WTC11 (cell line): ENCODE results near the gene P2RX2. TPM values are rescaled to one million over a fixed set of nuclear protein-coding genes. Genes with fewer than 3 reads are reported as not detected.

ENCODE experiments used
- ATAC-seq: fragments of 200-7000 bp; cut with Tn5 transposase; 2 replicates; pipeline ENCODE4 v1.10.0; 2021; ENCODE audit warnings: mild to moderate bottlenecking, moderate library complexity
- CTCF ChIA-PET: fragments of 300-600 bp; sonication (Branson Sonifier 250); formaldehyde crosslinking; loops from one replicate; lab custom pipeline; 2021; ENCODE audit warnings: antibody characterized with exemption; lab: Charles Lee
- POLR2A ChIA-PET: fragments of 350-600 bp; sonication (Branson Sonifier 250); formaldehyde crosslinking; loops from one replicate; lab custom pipeline; 2021; ENCODE audit warnings: antibody characterized with exemption; lab: Charles Lee
- DNase-seq: peaks from one replicate; pipeline ENCODE4 v3.0.0; 2021; ENCODE audit warnings: low spot score
- H3K27ac Mint-ChIP-seq: 2 replicates; pipeline ENCODE4 v1.8.0; 2021; ENCODE audit warnings: mixed read lengths
- H3K27me3 Mint-ChIP-seq: 2 replicates; pipeline ENCODE4 v1.8.0; 2021; ENCODE audit warnings: low read depth, mild to moderate bottlenecking, moderate library complexity, mixed read lengths
- H3K36me3 Mint-ChIP-seq: 2 replicates; pipeline ENCODE4 v1.8.0; 2021; ENCODE audit warnings: mixed read lengths
- H3K4me1 Mint-ChIP-seq: 2 replicates; pipeline ENCODE4 v1.8.0; 2022; ENCODE audit warnings: mixed read lengths
- H3K4me3 Mint-ChIP-seq: 2 replicates; pipeline ENCODE4 v1.8.0; 2021; ENCODE audit warnings: mild to moderate bottlenecking, moderate library complexity, mixed read lengths
- H3K9me3 Mint-ChIP-seq: 2 replicates; pipeline ENCODE4 v1.8.0; 2021; ENCODE audit warnings: mixed read lengths
- ATF3 ChIP-seq: sonication (generic); formaldehyde crosslinking; conservative IDR thresholded peaks from 2 replicates; pipeline ENCODE4 v1.8.1; 2022; ENCODE audit warnings: mild to moderate bottlenecking, missing genetic modification reagents
- E2F4 ChIP-seq: sonication (generic); formaldehyde crosslinking; IDR thresholded peaks from 2 replicates; pipeline ENCODE4 v1.8.1; 2022; ENCODE audit warnings: low read depth, mild to moderate bottlenecking, moderate library complexity, missing genetic modification reagents, borderline replicate concordance
- ELF4 ChIP-seq: sonication (generic); formaldehyde crosslinking; IDR thresholded peaks from 2 replicates; pipeline ENCODE4 v1.8.1; 2022; ENCODE audit warnings: low read depth, mild to moderate bottlenecking, moderate library complexity, missing genetic modification reagents
- FOXK1 ChIP-seq: sonication (generic); formaldehyde crosslinking; IDR thresholded peaks from 2 replicates; pipeline ENCODE4 v1.8.0; 2022; ENCODE audit warnings: mild to moderate bottlenecking, moderate library complexity, missing genetic modification reagents
- FOXP4 ChIP-seq: sonication (generic); formaldehyde crosslinking; IDR thresholded peaks from 2 replicates; pipeline ENCODE4 v1.8.0; 2022; ENCODE audit warnings: mild to moderate bottlenecking, missing genetic modification reagents
- GTF2I ChIP-seq: fragments of 250-450 bp; sonication (Bioruptor Pico); conservative IDR thresholded peaks from 2 replicates; pipeline ENCODE4 v1.4.0; 2021; ENCODE audit warnings: mild to moderate bottlenecking
- KAT7 ChIP-seq: sonication (generic); formaldehyde crosslinking; IDR thresholded peaks from 2 replicates; pipeline ENCODE4 v1.8.1; 2023; ENCODE audit warnings: missing genetic modification reagents, mild to moderate bottlenecking, borderline replicate concordance
- MXD4 ChIP-seq: fragments of 250-450 bp; sonication (Bioruptor Pico); IDR thresholded peaks from 2 replicates; pipeline ENCODE4 v1.8.0; 2021; ENCODE audit warnings: mild to moderate bottlenecking, moderate library complexity, borderline replicate concordance
- MYBL2 ChIP-seq: sonication (generic); formaldehyde crosslinking; IDR thresholded peaks from 2 replicates; pipeline ENCODE4 v1.8.1; 2023; ENCODE audit warnings: mild to moderate bottlenecking, moderate library complexity, missing genetic modification reagents
- NR2C2 ChIP-seq: sonication (generic); formaldehyde crosslinking; IDR thresholded peaks from 2 replicates; pipeline ENCODE4 v1.8.0; 2022; ENCODE audit warnings: mild to moderate bottlenecking, missing genetic modification reagents
- NR3C1 ChIP-seq: sonication (generic); formaldehyde crosslinking; conservative IDR thresholded peaks from 2 replicates; pipeline ENCODE4 v1.8.1; 2023; ENCODE audit warnings: low read depth, mild to moderate bottlenecking, missing genetic modification reagents
- PRRX2 ChIP-seq: fragments of 250-450 bp; sonication (Bioruptor Pico); IDR thresholded peaks from 2 replicates; pipeline ENCODE4 v1.8.0; 2021; ENCODE audit warnings: mild to moderate bottlenecking
- SOX15 ChIP-seq: fragments of 250-450 bp; sonication (Bioruptor Pico); IDR thresholded peaks from 2 replicates; pipeline ENCODE4 v1.9.0; 2021; ENCODE audit warnings: mild to moderate bottlenecking
- ZMAT4 ChIP-seq: fragments of 250-450 bp; sonication (Bioruptor Pico); IDR thresholded peaks from 2 replicates; pipeline ENCODE4 v1.9.0; 2021; ENCODE audit warnings: mild to moderate bottlenecking
- ZNF232 ChIP-seq: sonication (generic); formaldehyde crosslinking; IDR thresholded peaks from 2 replicates; pipeline ENCODE4 v1.8.0; 2022; ENCODE audit warnings: mild to moderate bottlenecking, missing genetic modification reagents
- ZNF396 ChIP-seq: fragments of 250-450 bp; sonication (Bioruptor Pico); IDR thresholded peaks from 2 replicates; pipeline ENCODE4 v1.8.0; 2021; ENCODE audit warnings: mild to moderate bottlenecking, moderate library complexity, borderline replicate concordance
- ZNF423 ChIP-seq: fragments of 250-450 bp; sonication (Bioruptor Pico); IDR thresholded peaks from 2 replicates; pipeline ENCODE4 v2.1.2; 2022; ENCODE audit warnings: mild to moderate bottlenecking, moderate library complexity
- ZNF425 ChIP-seq: fragments of 250-450 bp; sonication (Bioruptor Pico); conservative IDR thresholded peaks from 2 replicates; pipeline ENCODE4 v1.9.0; 2021; ENCODE audit warnings: mild to moderate bottlenecking
- total RNA-seq: library from RNA; stranded (reverse); gene quantifications from 3 replicates; pipeline ENCODE4 v1.2.3, GENCODE V29; 2021

Gene P2RX2
- total RNA-seq, 1 experiment from 2014 or later = 2.1 TPM

GRCh38 chr12:132624186-132624855 lies 5.7 kb downstream of the P2RX2 start:
- ChIA-PET CTCF (no interaction called here), POLR2A (no interaction called here)
- no peaks in the 10 kb centered on the region for H3K9me3 Mint-ChIP-seq
- H3K27me3 Mint-ChIP-seq = peaks cover 8% of the 10 kb centered on the region; the same call in 1 of the 2 replicates
- no peaks in the 10 kb centered on the region for H3K4me1 Mint-ChIP-seq
- no peak for ATAC-seq
- TF ChIP-seq ZNF232 (CRISPR knock-in tag) (no peak), NR2C2 (no peak), MYBL2 (CRISPR knock-in tag) (no peak), NR3C1 (CRISPR knock-in tag) (no peak), ATF3 (CRISPR knock-in tag) (no peak), FOXK1 (CRISPR knock-in tag) (no peak), KAT7 (no peak), ZMAT4 (CRISPR knock-in tag) (no peak), MXD4 (CRISPR knock-in tag) (no peak), ELF4 (CRISPR knock-in tag) (no peak), ZNF425 (CRISPR knock-in tag) (no peak), FOXP4 (CRISPR knock-in tag) (no peak), ZNF423 (no peak), SOX15 (CRISPR knock-in tag) (no peak), PRRX2 (CRISPR knock-in tag) (no peak)
- TF ChIP-seq, all 79 proteins: peak for 0
- no peak overlapping the region for H3K27ac Mint-ChIP-seq
- H3K4me3 Mint-ChIP-seq = no peak overlapping the region
- H3K36me3 Mint-ChIP-seq = peaks cover 22% of the 10 kb centered on the region
- DNase-seq = no peak

GRCh38 chr12:132624910-132625630 lies 6.5 kb downstream of the P2RX2 start:
- no peaks in the 10 kb centered on the region for H3K9me3 Mint-ChIP-seq
- TF ChIP-seq E2F4 (CRISPR knock-in tag) (no peak), GTF2I (no peak), SOX15 (CRISPR knock-in tag) (no peak), ZNF396 (CRISPR knock-in tag) (no peak), MYBL2 (CRISPR knock-in tag) (no peak)
- H3K36me3 Mint-ChIP-seq = peaks cover 30% of the 10 kb centered on the region
- no peak for ATAC-seq
- H3K27me3 Mint-ChIP-seq = peaks cover 8% of the 10 kb centered on the region; the same call in 1 of the 2 replicates
- no peaks in the 10 kb centered on the region for H3K4me1 Mint-ChIP-seq
- POLR2A ChIA-PET = no interaction called here
- no peak overlapping the region for H3K4me3 Mint-ChIP-seq
- H3K27ac Mint-ChIP-seq = no peak overlapping the region
- DNase-seq = no peak
- CTCF ChIA-PET = no interaction called here
